8988T (cell line): ENCODE results near the gene LPCAT4.

Source experiments
- DNase-seq: peaks from one replicate; pipeline ENCODE4 v3.0.0; 2011

Gene LPCAT4

GRCh38 chr15:34336991-34337556 is 29.9 kb downstream of the LPCAT4 start:
- DNase-seq, result no peak

GRCh38 chr15:34336231-34336990 is 30.6 kb downstream of the LPCAT4 start:
- no peak for DNase-seq

- DNase-seq, result no peak
These were observed 31.6 kb downstream of the LPCAT4 start for GRCh38 chr15:34335176-34336032.

GRCh38 chr15:34334672-34335071 is 32.3 kb downstream of the LPCAT4 start:
- DNase-seq, result no peak

- DNase-seq, result no peak
These were observed 34.4 kb downstream of the LPCAT4 start for GRCh38 chr15:34332553-34333120.

- DNase-seq, result no peak
These were observed 35.2 kb downstream of the LPCAT4 start for GRCh38 chr15:34331809-34332208.

GRCh38 chr15:34330279-34330678 is 36.7 kb downstream of the LPCAT4 start:
- DNase-seq, result no peak

GRCh38 chr15:34329006-34329405 is 38.0 kb downstream of the LPCAT4 start:
- no peak for DNase-seq

- no peak for DNase-seq
These were observed 39.1 kb downstream of the LPCAT4 start for GRCh38 chr15:34327906-34328305.

- no peak for DNase-seq
These were observed 41.6 kb downstream of the LPCAT4 start for GRCh38 chr15:34325368-34325767.

- no peak for DNase-seq
These were observed 42.1 kb downstream of the LPCAT4 start for GRCh38 chr15:34324933-34325332.

GRCh38 chr15:34323217-34323616 is 43.8 kb downstream of the LPCAT4 start:
- no peak for DNase-seq

GRCh38 chr15:34318277-34319079 is 48.5 kb downstream of the LPCAT4 start:
- no peak for DNase-seq

- DNase-seq, result no peak
These were observed 52.2 kb downstream of the LPCAT4 start for GRCh38 chr15:34314491-34315490.

GRCh38 chr15:34311563-34311962 is 55.4 kb downstream of the LPCAT4 start:
- no peak for DNase-seq
